Non-pigmented ciliary epithelial cell (primary cell): ENCODE results near the gene ACTL6B.

ENCODE experiments used
- DNase-seq: peaks from one replicate; pipeline ENCODE4 v3.0.0-alpha.2; 2010; ENCODE audit warnings: low read depth

ACTL6B gene

DNA sequence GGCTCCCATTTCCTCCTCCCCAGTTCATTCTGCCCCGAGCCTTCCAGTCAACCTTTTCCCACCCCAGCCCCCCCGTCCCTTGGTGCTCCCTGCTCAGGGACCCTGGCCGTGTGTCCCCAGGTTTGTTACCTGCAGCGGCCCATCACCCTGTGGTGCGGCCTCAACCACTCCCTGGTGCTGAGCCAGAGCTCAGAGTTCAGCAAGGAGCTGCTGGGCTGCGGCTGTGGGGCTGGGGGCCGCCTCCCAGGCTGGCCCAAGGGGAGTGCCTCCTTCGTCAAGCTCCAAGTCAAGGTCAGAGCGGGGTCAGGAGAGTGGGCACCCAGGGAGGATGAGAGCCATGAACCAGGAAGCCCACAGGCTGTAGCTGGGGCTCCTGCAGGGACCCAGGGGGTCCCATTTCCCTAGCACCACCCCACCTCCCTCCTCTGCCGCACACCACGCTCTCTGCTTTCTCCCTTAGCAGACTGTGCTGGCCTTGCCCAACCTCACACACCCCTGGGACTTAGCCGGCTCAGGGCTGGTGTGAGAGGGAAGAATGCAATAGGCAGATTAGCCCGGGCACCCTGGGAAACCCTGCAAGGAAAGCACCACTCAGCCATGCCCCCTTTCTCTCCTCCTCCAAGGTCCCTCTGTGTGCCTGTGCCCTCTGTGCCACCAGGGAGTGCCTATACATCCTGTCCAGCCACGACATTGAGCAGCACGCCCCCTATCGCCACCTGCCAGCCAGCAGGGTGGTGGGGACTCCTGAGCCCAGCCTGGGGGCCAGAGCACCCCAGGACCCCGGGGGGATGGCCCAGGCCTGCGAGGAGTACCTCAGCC is 56.1 kb downstream of the ACTL6B start:
- DNase-seq: no peak

DNA sequence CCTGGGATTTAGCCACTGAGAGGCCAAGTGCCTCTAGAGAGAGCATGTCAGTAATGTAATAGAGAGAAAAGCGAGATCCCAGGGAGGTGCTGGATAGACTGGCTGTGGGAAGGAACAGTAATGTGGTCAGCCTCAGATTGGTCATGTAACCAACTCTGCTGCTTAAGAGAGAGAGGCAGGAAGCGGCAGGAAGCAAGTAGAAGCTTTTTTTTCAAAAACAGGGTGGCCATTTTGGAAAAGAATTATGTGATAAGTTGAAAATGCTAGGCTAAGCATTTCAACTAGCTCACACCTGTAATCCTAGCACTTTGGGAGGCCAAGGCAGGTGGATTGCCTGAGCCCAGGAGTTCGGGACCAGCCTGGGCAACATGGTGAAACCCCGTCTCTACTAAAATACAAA is 57.8 kb downstream of the ACTL6B start:
- DNase-seq: no peak

DNA sequence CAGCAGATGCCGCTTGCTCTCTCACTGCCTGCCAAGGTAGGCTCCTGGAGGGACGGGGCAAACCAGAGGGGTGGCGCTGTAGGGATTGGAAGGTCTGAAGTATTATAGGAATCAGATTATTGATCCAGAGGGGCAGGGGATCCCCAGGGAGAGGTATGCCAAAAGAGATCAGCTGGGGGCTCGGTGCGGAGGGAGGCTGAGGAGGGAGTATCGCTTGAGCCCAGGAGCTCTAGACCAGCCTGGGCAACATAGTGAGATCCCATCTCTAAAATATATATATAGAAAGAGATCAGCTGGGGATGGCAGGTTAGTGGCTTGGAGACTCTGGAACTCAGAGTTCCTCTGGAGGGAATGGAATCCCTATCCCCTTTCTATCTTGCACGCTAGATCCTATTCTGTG is 61.1 kb downstream of the ACTL6B start:
- DNase-seq: no peak
